K562 (cell line): ENCODE measurements around the gene PCSK6. TPM values are rescaled to one million over a fixed set of nuclear protein-coding genes. Genes with fewer than 3 reads are reported as not detected.

ENCODE experiments used
- ATAC-seq: fragments of 200-7000 bp; cut with Tn5 transposase; 3 replicates; pipeline ENCODE4 v1.9.1; 2020; ENCODE audit warnings: moderate library complexity
- BruUV-seq: library from RNA; stranded (reverse); fragments of 400-500 nt; replicated peaks from 2 replicates; lab custom pipeline; 2021; lab: Mats Ljungman, UMichigan
- CTCF ChIA-PET: fragments of 300-600 bp; formaldehyde crosslinking; extraction: SDS; loops from one replicate; lab custom pipeline; 2021; ENCODE audit warnings: low intra/inter-chr PET ratio; lab: Yijun Ruan, JAX
- POLR2A ChIA-PET: fragments of 300-600, 350-650 bp; sonication (Branson Sonifier 250); formaldehyde crosslinking; extraction: SDS; loops from one replicate; lab custom pipeline; 2021; ENCODE audit warnings: antibody characterized with exemption, inconsistent platforms; lab: Yijun Ruan, JAX
- DNase-seq, 4 experiments: peaks; one replicate each; pipeline versions ENCODE4 v3.0.0 to v3.0.0-alpha.2; 2011 to 2018; ENCODE audit warnings: low spot score in 3 of 4, mixed read lengths in 3 of 4; ENCODE audit errors: extremely low read depth in 1 of 4
- FAIRE-seq: peaks from 2 replicates; lab custom pipeline; 2011; peaks lifted over from hg19 to GRCh38; lab: Jason Lieb, UNC
- H2AFZ ChIP-seq: 2 replicates; pipeline ENCODE4 v1.6.0; 2011; ENCODE audit warnings: low read depth, low read length, control low read depth, inconsistent platforms
- H3K27ac ChIP-seq: fragments of 200-600 bp; 3 replicates; pipeline ENCODE4 v1.8.0; 2011; ENCODE audit warnings: low read depth, mild to moderate bottlenecking, control low read depth, inconsistent platforms, low read length, moderate library complexity, mixed read lengths; ENCODE audit errors: extremely low read depth
- H3K27me3 ChIP-seq, 2 experiments: fragments of 300-600 bp in 1 of 2; 2 replicates in 1 of 2; 3 replicates in 1 of 2; pipeline versions ENCODE4 v1.6.0 to v1.8.0; 2011; ENCODE audit warnings: inconsistent platforms in 2 of 2, low read length in 2 of 2, mild to moderate bottlenecking in 1 of 2, mixed read lengths in 1 of 2, moderate library complexity in 1 of 2; ENCODE audit not compliant: control insufficient read depth in 2 of 2, insufficient read depth in 2 of 2
- H3K36me3 ChIP-seq: fragments of 300-600 bp; 3 replicates; pipeline ENCODE4 v1.8.0; 2011; ENCODE audit warnings: mild to moderate bottlenecking, low read length, inconsistent platforms; ENCODE audit not compliant: control insufficient read depth, insufficient read depth
- H3K4me1 ChIP-seq, 2 experiments: fragments of 200-600 bp in 1 of 2; replicated peaks in 1 of 2; 2 replicates in 1 of 2; 3 replicates in 1 of 2; pipeline versions ENCODE4 v1.5.1 to v1.8.0; 2011; ENCODE audit warnings: inconsistent platforms in 2 of 2, low read length in 2 of 2, mild to moderate bottlenecking in 1 of 2, mixed read lengths in 1 of 2, moderate library complexity in 1 of 2; ENCODE audit not compliant: control insufficient read depth in 2 of 2, insufficient read depth in 2 of 2
- H3K4me2 ChIP-seq: 2 replicates; pipeline ENCODE4 v1.6.1; 2011; ENCODE audit warnings: low read length, control low read depth, inconsistent platforms, mixed read lengths; ENCODE audit not compliant: insufficient read depth
- H3K4me3 ChIP-seq: fragments of 200-600 bp; sonication (generic), shearing (Covaris generic); 2 replicates; pipeline ENCODE4 v1.5.1; 2016; ENCODE audit warnings: control low read depth, inconsistent platforms
- H3K79me2 ChIP-seq: fragments of 200-600 bp; 3 replicates; pipeline ENCODE4 v1.8.0; 2011; ENCODE audit warnings: low read length, inconsistent platforms; ENCODE audit not compliant: control insufficient read depth, insufficient read depth
- H3K9ac ChIP-seq, 2 experiments: 2 replicates each; pipeline versions ENCODE4 v1.6.0 to v1.6.1; 2011; ENCODE audit warnings: low read depth in 2 of 2, low read length in 2 of 2, control low read depth in 1 of 2, inconsistent platforms in 1 of 2, mild to moderate bottlenecking in 1 of 2, mixed read lengths in 1 of 2; ENCODE audit not compliant: insufficient read depth in 1 of 2
- H3K9me1 ChIP-seq: one replicate; pipeline ENCODE4 v1.6.0; 2011; ENCODE audit warnings: inconsistent platforms, mild to moderate bottlenecking, low read length, moderate library complexity; ENCODE audit not compliant: control insufficient read depth, insufficient read depth
- H3K9me3 ChIP-seq: replicated peaks from 2 replicates; pipeline ENCODE4 v1.5.1; 2011; ENCODE audit warnings: low read depth, low read length, inconsistent platforms; ENCODE audit not compliant: control insufficient read depth, insufficient read depth
- H4K20me1 ChIP-seq: replicated peaks from 2 replicates; pipeline ENCODE4 v1.6.1; 2011; ENCODE audit warnings: low read length, inconsistent platforms, mixed read lengths; ENCODE audit not compliant: control insufficient read depth, insufficient read depth
- ARHGAP35 ChIP-seq: fragments of 450-650 bp; IDR thresholded peaks from 2 replicates; pipeline ENCODE4 v1.6.1; 2018; ENCODE audit not compliant: partially characterized antibody
- ARID3B ChIP-seq: fragments of 250-450 bp; sonication (Bioruptor Pico); IDR thresholded peaks from 2 replicates; pipeline ENCODE4 v1.4.0; 2020; ENCODE audit warnings: borderline replicate concordance
- CBFA2T3 ChIP-seq: fragments of 450-650 bp; IDR thresholded peaks from 2 replicates; pipeline ENCODE4 v1.6.1; 2017
- DDX20 ChIP-seq: fragments of 450-650 bp; IDR thresholded peaks from 2 replicates; pipeline ENCODE4 v1.6.1; 2016; ENCODE audit warnings: missing genetic modification characterization, low read depth, mild to moderate bottlenecking, missing compliant biosample characterization, moderate library complexity
- E2F3 ChIP-seq: fragments of 250-450 bp; sonication (Bioruptor Pico); IDR thresholded peaks from 2 replicates; pipeline ENCODE4 v1.4.0; 2020; ENCODE audit warnings: mild to moderate bottlenecking
- FOS ChIP-seq: IDR thresholded peaks from 3 replicates; pipeline ENCODE4 v1.6.1; 2011; ENCODE audit not compliant: insufficient read length; ENCODE audit errors: extremely low read depth
- HOXB6 ChIP-seq: fragments of 250-450 bp; sonication (Bioruptor Pico); IDR thresholded peaks from 2 replicates; pipeline ENCODE4 v1.5.1; 2022; ENCODE audit warnings: mild to moderate bottlenecking, borderline replicate concordance
- MLX ChIP-seq, 2 experiments: fragments of 450-650 bp in 1 of 2; sonication (generic) in 1 of 2; formaldehyde crosslinking; conservative IDR thresholded peaks; 2 replicates each; pipeline versions ENCODE4 v1.4.0 to v1.8.1; 2020 to 2022; ENCODE audit warnings: mild to moderate bottlenecking in 1 of 2, missing genetic modification reagents in 1 of 2
- NR2C1 ChIP-seq, 2 experiments: fragments of 450-650 bp; IDR thresholded peaks; 2 replicates each; pipeline ENCODE4 v1.6.1; 2017; ENCODE audit warnings: mild to moderate bottlenecking in 2 of 2, antibody characterized with exemption in 1 of 2, inconsistent platforms in 1 of 2, missing compliant biosample characterization in 1 of 2, missing genetic modification characterization in 1 of 2
- ZNF174 ChIP-seq: fragments of 250-450 bp; sonication (Bioruptor Pico); IDR thresholded peaks from 2 replicates; pipeline ENCODE4 v1.4.0; 2020; ENCODE audit warnings: mild to moderate bottlenecking
- ZNF561 ChIP-seq: fragments of 450-650 bp; formaldehyde crosslinking; conservative IDR thresholded peaks from 2 replicates; pipeline ENCODE4 v1.4.0; 2020; ENCODE audit warnings: mild to moderate bottlenecking, moderate library complexity
- ZNF57 ChIP-seq: fragments of 450-650 bp; formaldehyde crosslinking; IDR thresholded peaks from 2 replicates; pipeline ENCODE4 v1.4.0; 2020; ENCODE audit warnings: mild to moderate bottlenecking, moderate library complexity
- ZNF589 ChIP-seq: fragments of 200-800 bp; sonication (Bioruptor generic); IDR thresholded peaks from 2 replicates; pipeline ENCODE4 v1.6.1; 2016; ENCODE audit warnings: low read depth, missing genetic modification characterization, missing compliant biosample characterization
- ZNF699 ChIP-seq: fragments of 250-450 bp; sonication (Bioruptor Pico); IDR thresholded peaks from 2 replicates; pipeline ENCODE4 v1.8.0; 2021; ENCODE audit warnings: mild to moderate bottlenecking, moderate library complexity; ENCODE audit not compliant: insufficient replicate concordance
- WGBS: fragments of 100-300 bp; shearing (Covaris generic); methylation state at CpG from one replicate; pipeline ENCODE4 v1.1.6; 2016; ENCODE audit warnings: low coverage, mixed read lengths; ENCODE audit not compliant: insufficient coverage; ENCODE audit errors: missing lambda C conversion rate; 5-methylcytosine and 5-hydroxymethylcytosine counted together
- in situ Hi-C: fragments of 300-500 bp; cut with MboI; formaldehyde crosslinking; loops from 4 replicates; pipeline ENCODE4 v1.15.0; 2018; ENCODE audit warnings: inconsistent platforms, mixed read lengths
- intact Hi-C: fragments of 100-400 bp; cut with micrococcal nuclease; formaldehyde crosslinking; loops from 2 replicates; pipeline ENCODE4 v1.14.2; 2022
- polyA plus RNA-seq, 8 experiments: library from polyadenylated mRNA; depleted of rRNA in 4 of 8; stranded (reverse) in 5 of 8; unstranded in 3 of 8; fragments of >200 nt; fragmentation: Nextera tagmentation in 2 of 8; fragmentation: Illumina TruSeq in 1 of 8; extraction: Ambion mirVana in 2 of 8; extraction: Trizol in 1 of 8; gene quantifications; 2 replicates each; pipeline versions ENCODE4 v1.2.1 to v1.2.3, GENCODE V29; 2011 to 2014; ENCODE audit warnings: inconsistent platforms in 1 of 8, missing spikeins in 1 of 8
- total RNA-seq, 7 experiments: library from RNA; depleted of rRNA in 6 of 7; stranded (reverse); fragments of >200 nt in 6 of 7; fragmentation: Illumina TruSeq in 2 of 7; extraction: Trizol in 2 of 7; gene quantifications; 2 replicates each; pipeline versions ENCODE4 v1.2.1 to v1.2.3, GENCODE V29; 2011 to 2021; ENCODE audit warnings: low replicate concordance in 1 of 7

The PCSK6 gene
- total and polyA plus RNA-seq, 9 of the 15 experiments (the other 6 are each of a cell fraction or from before 2014, with no cell fraction given) = 2.2 to 32.6 (median 14.5) TPM

GRCh38 chr15:101368086-101368780 lies 121.3 kb downstream of the PCSK6 start:
- Histone ChIP-seq H3K36me3 (no peaks in the 10 kb centered on the region), H3K4me3 (no peak overlapping the region), H3K27me3 (peaks cover 0 to 10% of the 10 kb centered on the region in 2 experiments; a peak in 1 of 5 replicates), H3K9me3 (no peaks in the 10 kb centered on the region), H3K9me1 (no peaks in the 10 kb centered on the region), H3K4me1 (no peaks in the 10 kb centered on the region; a peak in 1 of 5 replicates), H3K27ac (no peak overlapping the region), H3K4me2 (no peak overlapping the region), H3K79me2 (no peaks in the 10 kb centered on the region), H3K9ac (no peak overlapping the region), H4K20me1 (no peaks in the 10 kb centered on the region; the same call in 1 of the 2 replicates), H2AFZ (no peak overlapping the region)
- WGBS = 69% methylated on average over 14 of the region's 14 CpGs
- ChIA-PET POLR2A (interaction anchor here (0.6 to 0.9 kb wide), 4 partner anchors 9 to 60 kb away, joined by 3 to 4 read pairs (median 3); no protein-coding TSS in a partner anchor), CTCF (no interaction called here)
- TF ChIP-seq ZNF174 (CRISPR knock-in tag) (no peak), FOS (no peak), NR2C1 (IDR thresholded peaks at IDR 0.05) (no peak), NR2C1 (tag; IDR thresholded peaks at IDR 0.05) (no peak), MLX (CRISPR knock-in tag; conservative IDR thresholded peaks at IDR 0.05) (no peak), ZNF57 (CRISPR knock-in tag) (no peak), HOXB6 (CRISPR knock-in tag) (no peak), DDX20 (tag) (no peak), ARID3B (CRISPR knock-in tag) (no peak), ARHGAP35 (no peak), CBFA2T3 (no peak), ZNF561 (CRISPR knock-in tag) (no peak), ZNF699 (CRISPR knock-in tag) (no peak), E2F3 (CRISPR knock-in tag) (no peak), ZNF589 (CRISPR knock-in tag) (no peak)
- FAIRE-seq = no peak
- ATAC-seq = no peak
- in situ Hi-C loops = no loop called here
- DNase-seq = no peak
- no TSS peak for BruUV-seq
- intact Hi-C loops = no loop called here
